CD4-positive, alpha-beta T cell treated with Interleukin-1 beta for 1 hour (primary cell): ENCODE data around the gene NCOA3.

ENCODE experiments used
- DNase-seq, 2 donors: peaks; one replicate each; pipeline ENCODE4 v3.0.0-alpha.2; 2020 to 2022

The NCOA3 gene

DNA sequence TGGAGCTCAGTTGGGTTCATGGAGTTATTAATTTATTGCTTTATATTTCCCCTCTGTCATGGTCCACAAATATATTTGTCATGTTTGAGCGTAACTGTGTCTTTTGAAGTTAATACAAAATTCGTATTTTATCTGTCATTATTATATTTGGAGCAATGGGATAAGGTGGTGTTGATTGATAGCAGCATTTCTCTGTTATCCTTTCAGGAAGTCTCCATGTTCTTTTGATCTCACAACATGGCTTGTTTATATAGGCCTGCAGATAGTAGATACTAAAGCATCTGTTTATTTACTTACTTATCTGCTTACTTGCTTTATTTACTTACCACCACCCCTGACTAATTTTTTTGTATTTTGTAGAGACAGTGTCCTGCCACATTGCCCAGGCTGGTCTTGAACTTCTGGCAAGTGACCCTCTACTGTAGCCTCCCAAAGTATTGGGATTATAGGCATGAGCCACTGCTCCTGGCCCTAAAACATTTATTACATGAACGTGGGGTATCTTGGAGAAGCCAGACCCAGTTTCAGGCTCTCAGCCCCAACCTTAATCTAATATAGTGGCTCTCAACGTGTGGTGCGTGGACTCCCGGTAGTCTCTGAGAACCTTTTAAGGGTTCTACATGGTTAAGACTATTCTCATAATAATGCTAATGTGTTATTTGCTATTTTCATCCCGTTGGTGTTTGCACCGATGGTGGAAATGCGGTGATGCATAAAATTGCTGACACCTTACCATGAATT lies 104.2 kb downstream of the NCOA3 start:
- DNase-seq = no peak

- DNase-seq = no peak
These were observed 104.8 kb downstream of the NCOA3 start for GRCh38 chr20:47606414-47606982.

DNA sequence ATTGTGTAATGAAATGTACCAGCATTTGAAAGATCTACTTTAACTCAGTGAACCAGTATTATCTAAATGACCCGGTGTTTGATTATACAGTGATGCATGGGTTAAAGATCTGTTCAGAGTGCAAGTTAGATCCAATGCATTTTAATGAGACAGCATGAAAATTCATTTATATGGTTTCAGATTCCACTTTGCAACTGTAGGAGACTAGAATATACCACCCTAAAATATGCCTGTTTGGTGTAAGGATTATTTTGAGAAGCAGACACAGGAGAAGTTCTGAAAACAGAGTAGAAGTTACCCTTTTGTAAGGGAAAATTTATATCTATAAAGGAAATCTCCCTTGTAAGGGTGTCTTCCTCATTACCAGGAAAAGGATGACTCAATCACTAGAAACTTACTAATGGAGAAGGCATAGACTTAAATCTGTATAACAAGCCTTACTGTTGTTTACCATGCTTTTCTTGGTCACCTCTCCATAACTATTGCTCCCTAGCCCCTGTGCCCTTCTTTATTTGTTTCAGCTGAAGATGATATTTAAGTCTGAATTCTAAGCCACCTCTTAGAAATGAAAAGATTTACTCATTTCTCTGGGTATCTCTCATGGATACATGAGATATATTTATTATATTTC lies 105.4 kb downstream of the NCOA3 start:
- no peak for DNase-seq

DNA sequence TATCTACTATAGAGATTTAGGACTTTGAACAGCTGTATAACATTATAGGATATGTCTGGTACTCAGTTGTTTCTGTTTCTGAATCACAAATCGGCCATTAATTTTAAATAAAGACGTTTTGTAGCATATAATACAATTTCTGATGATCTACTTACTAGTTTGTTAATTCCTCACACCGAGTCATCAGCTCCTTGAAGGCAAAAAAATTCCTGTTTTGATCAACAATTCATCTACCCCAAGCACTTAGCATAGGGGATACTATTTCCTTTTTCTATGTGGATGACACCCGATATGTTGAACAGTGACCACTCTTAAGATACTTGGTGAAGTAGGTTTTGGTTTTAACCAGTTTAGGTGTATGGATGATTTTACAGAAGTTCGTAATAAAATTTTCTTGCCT lies 107.3 kb downstream of the NCOA3 start:
- DNase-seq = no peak

DNA sequence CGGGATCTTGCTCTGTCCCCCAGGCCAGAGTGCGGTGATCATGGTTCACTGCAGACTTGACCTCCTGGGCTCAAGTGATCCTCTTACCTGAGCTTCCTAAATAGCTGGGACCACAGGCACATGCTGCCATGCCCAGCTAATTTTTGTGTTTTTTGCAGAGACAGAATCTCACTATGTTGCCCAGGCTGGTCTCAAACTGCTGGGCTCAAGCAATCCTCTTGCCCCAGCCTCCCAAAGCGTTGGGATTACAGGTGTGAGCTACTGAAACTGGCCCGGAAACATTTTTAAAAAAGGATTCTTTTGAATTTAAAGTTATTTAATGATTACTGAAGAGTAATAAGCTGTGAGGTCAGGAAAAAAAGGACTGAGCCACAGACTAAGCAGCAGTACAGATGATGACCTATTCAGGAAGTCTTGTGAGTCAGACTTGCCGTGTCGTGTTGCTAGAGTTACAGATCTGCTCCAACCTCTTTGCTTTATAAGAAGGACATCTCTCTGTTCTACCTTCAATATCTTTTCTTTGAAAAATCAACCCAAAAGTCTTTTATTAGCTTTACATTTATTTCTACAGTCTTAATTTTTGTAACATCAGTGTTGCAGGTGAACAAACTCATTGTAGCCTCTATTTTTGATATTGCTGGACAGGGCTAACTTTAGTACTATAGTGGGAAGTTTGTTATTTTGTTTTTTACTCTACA lies 108.7 kb downstream of the NCOA3 start:
- peak; percentile 39 to 53 for DNase-seq

GRCh38 chr20:47610945-47611250 lies 109.2 kb downstream of the NCOA3 start:
- DNase-seq = peak in 1 of 2 donors; percentile 39

- DNase-seq = no peak
These were observed 110.1 kb downstream of the NCOA3 start for GRCh38 chr20:47611785-47612184.

GRCh38 chr20:47612670-47613069 lies 111.0 kb downstream of the NCOA3 start:
- no peak for DNase-seq

- DNase-seq = no peak
These were observed 113.1 kb downstream of the NCOA3 start for GRCh38 chr20:47614703-47615309.

DNA sequence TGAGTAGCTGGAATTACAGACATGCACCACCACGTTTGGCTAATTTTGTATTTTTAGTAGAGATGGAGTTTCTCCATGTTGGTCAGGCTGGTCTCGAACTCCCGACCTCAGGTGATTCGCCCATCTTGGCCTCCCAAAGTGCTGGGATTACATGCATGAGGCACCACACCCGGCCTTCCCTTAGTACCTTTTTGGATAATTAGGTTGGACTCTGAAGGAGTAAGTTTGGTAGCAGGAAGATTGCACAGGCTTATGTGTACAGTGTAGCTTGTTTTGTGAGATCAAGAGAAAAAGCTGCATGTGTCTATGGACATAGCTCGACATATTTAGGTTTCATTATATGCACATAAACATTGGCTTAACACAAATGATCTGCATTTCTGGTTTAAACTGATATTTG lies 116.8 kb downstream of the NCOA3 start:
- no peak for DNase-seq

GRCh38 chr20:47620808-47621805 lies 119.4 kb downstream of the NCOA3 start:
- peak in 1 of 2 donors; percentile 59 for DNase-seq

- DNase-seq = no peak
These were observed 120.5 kb downstream of the NCOA3 start for GRCh38 chr20:47622118-47622665.

DNA sequence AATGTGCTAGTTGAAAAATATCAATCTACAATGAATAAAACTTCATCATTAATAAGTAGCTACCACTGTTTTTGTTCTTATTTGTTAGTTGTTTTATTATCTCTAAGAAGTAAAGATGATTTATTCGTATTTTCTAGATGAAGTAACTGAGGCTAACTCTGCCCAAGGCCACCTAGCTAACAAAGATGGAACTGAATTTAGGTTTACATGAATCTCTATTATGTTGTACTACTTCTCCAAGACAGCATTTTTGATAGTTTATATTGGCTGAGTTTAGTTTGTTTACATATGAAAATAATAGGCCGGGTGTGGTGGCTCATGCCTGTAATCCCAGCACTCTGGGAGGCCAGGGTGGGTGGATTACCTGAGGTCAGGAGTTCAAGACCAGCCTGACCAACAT lies 121.5 kb downstream of the NCOA3 start:
- no peak for DNase-seq

DNA sequence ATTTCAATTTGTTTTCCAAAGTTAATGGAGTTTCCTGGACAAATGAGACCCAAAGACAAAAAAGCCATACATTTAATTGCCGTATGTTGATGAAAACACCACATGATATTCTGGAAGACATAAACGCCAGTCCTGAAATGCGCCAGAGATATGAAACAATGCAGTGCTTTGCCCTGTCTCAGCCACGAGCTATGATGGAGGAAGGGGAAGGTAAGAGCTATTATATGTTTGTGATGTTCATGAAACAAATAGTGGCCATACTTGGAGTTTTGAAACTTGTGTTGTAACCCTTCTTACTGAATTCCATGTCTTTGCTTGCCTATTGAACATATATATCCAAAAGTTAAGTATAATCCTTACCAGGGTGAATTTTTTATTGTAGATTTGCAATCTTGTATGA lies 125.9 kb downstream of the NCOA3 start:
- DNase-seq = no peak

DNA sequence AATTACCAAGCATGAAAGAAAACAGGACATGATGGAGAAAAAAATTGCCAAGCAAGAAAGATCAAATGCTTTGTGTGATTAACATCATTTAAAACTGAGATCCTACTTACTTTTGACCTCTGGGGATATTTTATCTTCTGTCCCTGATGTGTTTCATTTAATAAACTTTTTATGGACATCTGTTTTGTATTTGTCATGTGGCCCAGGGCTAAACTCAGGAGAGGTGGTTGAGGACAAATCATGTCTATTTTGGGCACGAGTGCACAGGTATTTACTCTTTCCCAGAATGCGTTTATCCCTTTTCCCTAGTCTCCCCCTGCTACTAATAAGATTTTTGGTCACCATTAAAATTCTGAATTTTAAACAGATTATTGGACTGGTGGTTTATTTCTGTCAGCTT lies 128.2 kb downstream of the NCOA3 start:
- no peak for DNase-seq

- no peak for DNase-seq
These were observed 129.4 kb downstream of the NCOA3 start for GRCh38 chr20:47631078-47631477.

- DNase-seq = no peak
These were observed 133.6 kb downstream of the NCOA3 start for GRCh38 chr20:47635256-47635655.

DNA sequence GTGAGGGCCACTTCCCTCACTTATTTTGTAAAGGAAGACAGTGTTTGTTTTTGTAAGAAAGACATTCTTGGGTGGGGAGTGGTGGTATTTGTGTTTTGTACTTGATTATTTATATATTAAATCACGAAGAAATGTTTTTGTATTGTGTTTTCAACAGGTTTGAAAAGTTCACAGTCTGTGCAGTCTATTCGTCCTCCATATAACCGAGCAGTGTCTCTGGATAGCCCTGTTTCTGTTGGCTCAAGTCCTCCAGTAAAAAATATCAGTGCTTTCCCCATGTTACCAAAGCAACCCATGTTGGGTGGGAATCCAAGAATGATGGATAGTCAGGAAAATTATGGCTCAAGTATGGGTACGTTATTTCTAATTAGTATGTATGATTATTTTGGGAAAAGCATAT lies 137.2 kb downstream of the NCOA3 start:
- no peak for DNase-seq

- DNase-seq = no peak
These were observed 140.4 kb downstream of the NCOA3 start for GRCh38 chr20:47642118-47642517.

DNA sequence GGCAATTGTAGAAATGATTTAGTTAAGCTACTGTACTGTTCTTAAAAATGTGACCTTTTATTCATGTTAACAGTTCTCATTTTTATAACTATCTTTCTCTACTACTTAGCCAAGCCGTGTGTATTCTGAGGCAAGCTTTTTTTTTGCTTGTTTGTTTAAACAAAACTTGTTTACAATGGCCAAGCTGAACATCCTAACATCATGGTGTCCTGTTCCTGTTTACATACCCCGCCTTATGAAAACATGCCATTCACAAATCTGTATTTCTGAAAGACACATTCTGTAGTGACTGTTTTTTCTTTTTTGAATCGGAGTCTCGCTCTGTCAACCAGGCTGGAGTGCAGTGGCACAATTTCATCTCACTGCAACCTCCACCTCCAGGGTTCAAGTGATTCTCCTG lies 140.9 kb downstream of the NCOA3 start:
- DNase-seq = no peak

DNA sequence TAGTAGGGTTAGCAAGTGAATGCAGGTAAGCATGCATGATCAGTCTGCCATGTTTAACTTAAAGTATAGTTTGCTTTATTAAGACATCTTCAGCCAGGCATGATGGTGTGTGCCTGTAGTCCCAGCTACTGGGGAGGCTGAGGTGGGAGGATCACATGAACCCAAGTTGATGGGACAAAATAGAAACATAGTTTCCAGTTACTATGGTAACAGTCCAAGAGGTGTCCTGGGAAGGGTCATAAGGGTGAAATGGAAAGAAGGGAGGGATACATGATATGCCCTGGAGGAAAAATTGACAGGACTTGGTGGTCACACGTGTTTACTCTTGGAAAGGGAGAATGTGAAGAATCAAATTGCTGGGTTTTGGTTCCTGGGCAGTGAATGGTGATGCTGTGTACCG lies 143.9 kb downstream of the NCOA3 start:
- no peak for DNase-seq

- no peak for DNase-seq
These were observed 146.3 kb downstream of the NCOA3 start for GRCh38 chr20:47647994-47648393.
